K562 (cell line): ENCODE results near the gene NPEPL1. TPM values are rescaled to one million over a fixed set of nuclear protein-coding genes. Genes with fewer than 3 reads are reported as not detected.

Experiments used
- ATAC-seq: fragments of 200-7000 bp; cut with Tn5 transposase; 3 replicates; pipeline ENCODE4 v1.9.1; 2020; ENCODE audit warnings: moderate library complexity
- BruUV-seq: library from RNA; stranded (reverse); fragments of 400-500 nt; replicated peaks from 2 replicates; lab custom pipeline; 2021; lab: Mats Ljungman, UMichigan
- CTCF ChIA-PET: fragments of 300-600 bp; formaldehyde crosslinking; extraction: SDS; loops from one replicate; lab custom pipeline; 2021; ENCODE audit warnings: low intra/inter-chr PET ratio; lab: Yijun Ruan, JAX
- POLR2A ChIA-PET: fragments of 300-600, 350-650 bp; sonication (Branson Sonifier 250); formaldehyde crosslinking; extraction: SDS; loops from one replicate; lab custom pipeline; 2021; ENCODE audit warnings: antibody characterized with exemption, inconsistent platforms; lab: Yijun Ruan, JAX
- DNase-seq, 4 experiments: peaks; one replicate each; pipeline versions ENCODE4 v3.0.0 to v3.0.0-alpha.2; 2011 to 2018; ENCODE audit warnings: low spot score in 3 of 4, mixed read lengths in 3 of 4; ENCODE audit errors: extremely low read depth in 1 of 4
- FAIRE-seq: peaks from 2 replicates; lab custom pipeline; 2011; peaks lifted over from hg19 to GRCh38; lab: Jason Lieb, UNC
- H2AFZ ChIP-seq: 2 replicates; pipeline ENCODE4 v1.6.0; 2011; ENCODE audit warnings: low read depth, low read length, control low read depth, inconsistent platforms
- H3K27ac ChIP-seq: fragments of 200-600 bp; 3 replicates; pipeline ENCODE4 v1.8.0; 2011; ENCODE audit warnings: low read depth, mild to moderate bottlenecking, control low read depth, inconsistent platforms, low read length, moderate library complexity, mixed read lengths; ENCODE audit errors: extremely low read depth
- H3K27me3 ChIP-seq, 2 experiments: fragments of 300-600 bp in 1 of 2; 2 replicates in 1 of 2; 3 replicates in 1 of 2; pipeline versions ENCODE4 v1.6.0 to v1.8.0; 2011; ENCODE audit warnings: inconsistent platforms in 2 of 2, low read length in 2 of 2, mild to moderate bottlenecking in 1 of 2, mixed read lengths in 1 of 2, moderate library complexity in 1 of 2; ENCODE audit not compliant: control insufficient read depth in 2 of 2, insufficient read depth in 2 of 2
- H3K36me3 ChIP-seq: fragments of 300-600 bp; 3 replicates; pipeline ENCODE4 v1.8.0; 2011; ENCODE audit warnings: mild to moderate bottlenecking, low read length, inconsistent platforms; ENCODE audit not compliant: control insufficient read depth, insufficient read depth
- H3K4me1 ChIP-seq, 2 experiments: fragments of 200-600 bp in 1 of 2; replicated peaks in 1 of 2; 2 replicates in 1 of 2; 3 replicates in 1 of 2; pipeline versions ENCODE4 v1.5.1 to v1.8.0; 2011; ENCODE audit warnings: inconsistent platforms in 2 of 2, low read length in 2 of 2, mild to moderate bottlenecking in 1 of 2, mixed read lengths in 1 of 2, moderate library complexity in 1 of 2; ENCODE audit not compliant: control insufficient read depth in 2 of 2, insufficient read depth in 2 of 2
- H3K4me2 ChIP-seq: 2 replicates; pipeline ENCODE4 v1.6.1; 2011; ENCODE audit warnings: low read length, control low read depth, inconsistent platforms, mixed read lengths; ENCODE audit not compliant: insufficient read depth
- H3K4me3 ChIP-seq: fragments of 200-600 bp; sonication (generic), shearing (Covaris generic); 2 replicates; pipeline ENCODE4 v1.5.1; 2016; ENCODE audit warnings: control low read depth, inconsistent platforms
- H3K79me2 ChIP-seq: fragments of 200-600 bp; 3 replicates; pipeline ENCODE4 v1.8.0; 2011; ENCODE audit warnings: low read length, inconsistent platforms; ENCODE audit not compliant: control insufficient read depth, insufficient read depth
- H3K9ac ChIP-seq, 2 experiments: 2 replicates each; pipeline versions ENCODE4 v1.6.0 to v1.6.1; 2011; ENCODE audit warnings: low read depth in 2 of 2, low read length in 2 of 2, control low read depth in 1 of 2, inconsistent platforms in 1 of 2, mild to moderate bottlenecking in 1 of 2, mixed read lengths in 1 of 2; ENCODE audit not compliant: insufficient read depth in 1 of 2
- H3K9me1 ChIP-seq: one replicate; pipeline ENCODE4 v1.6.0; 2011; ENCODE audit warnings: inconsistent platforms, mild to moderate bottlenecking, low read length, moderate library complexity; ENCODE audit not compliant: control insufficient read depth, insufficient read depth
- H3K9me3 ChIP-seq: replicated peaks from 2 replicates; pipeline ENCODE4 v1.5.1; 2011; ENCODE audit warnings: low read depth, low read length, inconsistent platforms; ENCODE audit not compliant: control insufficient read depth, insufficient read depth
- H4K20me1 ChIP-seq: replicated peaks from 2 replicates; pipeline ENCODE4 v1.6.1; 2011; ENCODE audit warnings: low read length, inconsistent platforms, mixed read lengths; ENCODE audit not compliant: control insufficient read depth, insufficient read depth
- NFRKB ChIP-seq: fragments of 450-650 bp; IDR thresholded peaks from 2 replicates; pipeline ENCODE4 v1.6.1; 2016; ENCODE audit warnings: low read depth
- POLR2G ChIP-seq: fragments of 200-400 bp; formaldehyde crosslinking; IDR thresholded peaks from 2 replicates; pipeline ENCODE4 v1.6.1; 2017; ENCODE audit warnings: low read depth, mild to moderate bottlenecking, antibody characterized with exemption, low read length, moderate library complexity
- SPI1 ChIP-seq: IDR thresholded peaks from 2 replicates; pipeline ENCODE4 v1.6.1; 2011; ENCODE audit warnings: low read depth, low read length, control low read depth, borderline replicate concordance
- XRCC3 ChIP-seq: fragments of 450-650 bp; IDR thresholded peaks from 2 replicates; pipeline ENCODE4 v1.6.1; 2017; ENCODE audit warnings: mild to moderate bottlenecking, moderate library complexity
- ZFP30 ChIP-seq: fragments of 250-450 bp; sonication (Bioruptor Pico); IDR thresholded peaks from 2 replicates; pipeline ENCODE4 v1.8.0; 2022; ENCODE audit warnings: moderate library complexity, mild to moderate bottlenecking, inconsistent platforms, borderline replicate concordance
- WGBS: fragments of 100-300 bp; shearing (Covaris generic); methylation state at CpG from one replicate; pipeline ENCODE4 v1.1.6; 2016; ENCODE audit warnings: low coverage, mixed read lengths; ENCODE audit not compliant: insufficient coverage; ENCODE audit errors: missing lambda C conversion rate; 5-methylcytosine and 5-hydroxymethylcytosine counted together
- in situ Hi-C: fragments of 300-500 bp; cut with MboI; formaldehyde crosslinking; loops from 4 replicates; pipeline ENCODE4 v1.15.0; 2018; ENCODE audit warnings: inconsistent platforms, mixed read lengths
- intact Hi-C: fragments of 100-400 bp; cut with micrococcal nuclease; formaldehyde crosslinking; loops from 2 replicates; pipeline ENCODE4 v1.14.2; 2022
- polyA plus RNA-seq, 8 experiments: library from polyadenylated mRNA; depleted of rRNA in 4 of 8; stranded (reverse) in 5 of 8; unstranded in 3 of 8; fragments of >200 nt; fragmentation: Nextera tagmentation in 2 of 8; fragmentation: Illumina TruSeq in 1 of 8; extraction: Ambion mirVana in 2 of 8; extraction: Trizol in 1 of 8; gene quantifications; 2 replicates each; pipeline versions ENCODE4 v1.2.1 to v1.2.3, GENCODE V29; 2011 to 2014; ENCODE audit warnings: inconsistent platforms in 1 of 8, missing spikeins in 1 of 8
- total RNA-seq, 7 experiments: library from RNA; depleted of rRNA in 6 of 7; stranded (reverse); fragments of >200 nt in 6 of 7; fragmentation: Illumina TruSeq in 2 of 7; extraction: Trizol in 2 of 7; gene quantifications; 2 replicates each; pipeline versions ENCODE4 v1.2.1 to v1.2.3, GENCODE V29; 2011 to 2021; ENCODE audit warnings: low replicate concordance in 1 of 7
- TF ChIP-seq, protein P1 (sequence below): IDR thresholded peaks from 2 replicates; pipeline ENCODE4 v1.6.1; 2011; ENCODE audit warnings: borderline replicate concordance, low read depth, mild to moderate bottlenecking, moderate library complexity, low read length; ENCODE audit not compliant: insufficient read depth, poor library complexity, severe bottlenecking
- TF ChIP-seq, protein P2 (sequence below): fragments of 250-450 bp; sonication (Bioruptor Pico); IDR thresholded peaks from 2 replicates; pipeline ENCODE4 v1.5.0; 2020; ENCODE audit warnings: mild to moderate bottlenecking

The NPEPL1 gene
- total and polyA plus RNA-seq, 9 of the 15 experiments (the other 6 are each of a cell fraction or from before 2014, with no cell fraction given): 0.04 to 5.6 (median 0.94) TPM

DNA sequence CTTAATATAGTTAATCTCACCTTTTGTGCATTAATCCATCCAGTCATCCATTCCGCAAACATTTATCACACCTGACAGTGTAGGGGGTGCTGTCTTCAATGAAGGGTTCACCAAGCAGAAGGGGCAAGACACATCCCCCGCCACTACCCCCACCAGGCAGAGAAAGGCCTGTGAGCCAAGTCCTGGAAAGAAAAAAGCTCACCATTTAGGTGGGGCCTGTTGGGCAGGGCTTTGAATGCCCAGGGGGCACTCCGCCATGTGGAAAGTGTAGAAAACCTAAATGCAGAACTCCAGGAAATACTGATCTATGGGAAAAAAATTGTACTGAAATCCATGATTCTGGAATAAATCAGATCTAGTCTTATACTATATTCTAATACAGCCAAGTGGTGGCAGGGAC lies 46.3 kb upstream of the NPEPL1 start:
- H4K20me1 ChIP-seq: no peaks in the 10 kb centered on the region
- ATAC-seq (no peak), FAIRE-seq (no peak), DNase-seq (no peak)
- H3K27ac ChIP-seq: no peak overlapping the region
- H2AFZ ChIP-seq: no peak overlapping the region
- H3K9ac ChIP-seq: no peak overlapping the region
- intact Hi-C loops: no loop called here
- BruUV-seq: no TSS peak
- no peaks in the 10 kb centered on the region for H3K9me1 ChIP-seq
- TF ChIP-seq ZFP30 (CRISPR knock-in tag) (no peak), NFRKB (no peak), POLR2G (no peak), SPI1 (no peak), XRCC3 (no peak)
- TF ChIP-seq, protein P1, sequence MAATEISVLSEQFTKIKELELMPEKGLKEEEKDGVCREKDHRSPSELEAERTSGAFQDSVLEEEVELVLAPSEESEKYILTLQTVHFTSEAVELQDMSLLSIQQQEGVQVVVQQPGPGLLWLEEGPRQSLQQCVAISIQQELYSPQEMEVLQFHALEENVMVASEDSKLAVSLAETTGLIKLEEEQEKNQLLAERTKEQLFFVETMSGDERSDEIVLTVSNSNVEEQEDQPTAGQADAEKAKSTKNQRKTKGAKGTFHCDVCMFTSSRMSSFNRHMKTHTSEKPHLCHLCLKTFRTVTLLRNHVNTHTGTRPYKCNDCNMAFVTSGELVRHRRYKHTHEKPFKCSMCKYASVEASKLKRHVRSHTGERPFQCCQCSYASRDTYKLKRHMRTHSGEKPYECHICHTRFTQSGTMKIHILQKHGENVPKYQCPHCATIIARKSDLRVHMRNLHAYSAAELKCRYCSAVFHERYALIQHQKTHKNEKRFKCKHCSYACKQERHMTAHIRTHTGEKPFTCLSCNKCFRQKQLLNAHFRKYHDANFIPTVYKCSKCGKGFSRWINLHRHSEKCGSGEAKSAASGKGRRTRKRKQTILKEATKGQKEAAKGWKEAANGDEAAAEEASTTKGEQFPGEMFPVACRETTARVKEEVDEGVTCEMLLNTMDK: no peak
- TF ChIP-seq, protein P2, sequence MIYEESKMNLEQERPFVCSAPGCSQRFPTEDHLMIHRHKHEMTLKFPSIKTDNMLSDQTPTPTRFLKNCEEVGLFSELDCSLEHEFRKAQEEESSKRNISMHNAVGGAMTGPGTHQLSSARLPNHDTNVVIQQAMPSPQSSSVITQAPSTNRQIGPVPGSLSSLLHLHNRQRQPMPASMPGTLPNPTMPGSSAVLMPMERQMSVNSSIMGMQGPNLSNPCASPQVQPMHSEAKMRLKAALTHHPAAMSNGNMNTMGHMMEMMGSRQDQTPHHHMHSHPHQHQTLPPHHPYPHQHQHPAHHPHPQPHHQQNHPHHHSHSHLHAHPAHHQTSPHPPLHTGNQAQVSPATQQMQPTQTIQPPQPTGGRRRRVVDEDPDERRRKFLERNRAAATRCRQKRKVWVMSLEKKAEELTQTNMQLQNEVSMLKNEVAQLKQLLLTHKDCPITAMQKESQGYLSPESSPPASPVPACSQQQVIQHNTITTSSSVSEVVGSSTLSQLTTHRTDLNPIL: no peak
- peaks cover 2% of the 10 kb centered on the region for H3K79me2 ChIP-seq
- in situ Hi-C loops: loop anchor here (25.0 kb wide), 1 partner anchor 409 kb away; the partner anchor contains the start of gene ANKRD60
- no peaks in the 10 kb centered on the region for H3K9me3 ChIP-seq
- H3K4me2 ChIP-seq: no peak overlapping the region
- CTCF ChIA-PET: no interaction called here
- no peaks in the 10 kb centered on the region for H3K36me3 ChIP-seq
- POLR2A ChIA-PET: interaction anchor here (0.9 kb wide), 1 partner anchor 245 kb away, joined by 4 read pairs; no protein-coding TSS in a partner anchor
- H3K4me1 ChIP-seq: peaks cover 0 to 18% of the 10 kb centered on the region in 2 experiments; a peak in 2 of 5 replicates
- H3K27me3 ChIP-seq: no peaks in the 10 kb centered on the region
- 54% methylated on average over 3 of the region's 3 CpGs for WGBS
- H3K4me3 ChIP-seq: no peak overlapping the region
